HFFc6 (cell line): ENCODE measurements around the gene FOXL2NB. TPM values are rescaled to one million over a fixed set of nuclear protein-coding genes. Genes with fewer than 3 reads are reported as not detected.

ENCODE experiments used
- DNase-seq: peaks from one replicate; pipeline ENCODE4 v3.0.0-alpha.2; 2018
- H3K27ac Mint-ChIP-seq: 2 replicates; pipeline ENCODE4 v1.8.0; 2020; ENCODE audit warnings: mild to moderate bottlenecking, mixed read lengths
- H3K27me3 Mint-ChIP-seq: 2 replicates; pipeline ENCODE4 v1.8.0; 2021; ENCODE audit warnings: mild to moderate bottlenecking, moderate library complexity, mixed read lengths; ENCODE audit not compliant: insufficient read depth
- H3K36me3 Mint-ChIP-seq: 2 replicates; pipeline ENCODE4 v1.8.0; 2021; ENCODE audit warnings: low read depth, mixed read lengths
- H3K4me1 Mint-ChIP-seq: 2 replicates; pipeline ENCODE4 v1.8.0; 2020; ENCODE audit warnings: low read depth, mixed read lengths
- H3K4me3 Mint-ChIP-seq: 2 replicates; pipeline ENCODE4 v1.8.0; 2020; ENCODE audit warnings: mild to moderate bottlenecking, moderate library complexity, mixed read lengths
- H3K9me3 Mint-ChIP-seq: 2 replicates; pipeline ENCODE4 v1.8.0; 2020; ENCODE audit warnings: mild to moderate bottlenecking, mixed read lengths
- CTCF ChIP-seq: fragments of 200-600 bp; sonication (generic); IDR thresholded peaks from 2 replicates; pipeline ENCODE4 v1.5.0; 2021; ENCODE audit warnings: antibody characterized with exemption, mild to moderate bottlenecking
- total RNA-seq, 6 experiments: library from RNA; stranded (reverse); fragmentation: NEBNext Ultra II Directional; extraction: Animal tissue kit (Norgen Biotek cat#: 25700); gene quantifications; 2 replicates in 1 of 6; 3 replicates in 5 of 6; pipeline ENCODE4 v1.2.3, GENCODE V29; 2021

Gene FOXL2NB
- total RNA-seq, 6 experiments from 2014 or later: 0.45 to 5.8 (median 4.6) TPM

GRCh38 chr3:138941259-138941885 is 5.6 kb upstream of the FOXL2NB start:
- Mint-ChIP-seq H3K4me3 (no peak overlapping the region), H3K27me3 (peaks cover 44% of the 10 kb centered on the region), H3K36me3 (peaks cover 10% of the 10 kb centered on the region; the same call in 1 of the 2 replicates), H3K4me1 (peaks cover 10% of the 10 kb centered on the region), H3K9me3 (no peaks in the 10 kb centered on the region; the same call in 1 of the 2 replicates), H3K27ac (no peak overlapping the region)
- DNase-seq: peak; percentile 45
- TF ChIP-seq CTCF: peak; percentile 83

DNA sequence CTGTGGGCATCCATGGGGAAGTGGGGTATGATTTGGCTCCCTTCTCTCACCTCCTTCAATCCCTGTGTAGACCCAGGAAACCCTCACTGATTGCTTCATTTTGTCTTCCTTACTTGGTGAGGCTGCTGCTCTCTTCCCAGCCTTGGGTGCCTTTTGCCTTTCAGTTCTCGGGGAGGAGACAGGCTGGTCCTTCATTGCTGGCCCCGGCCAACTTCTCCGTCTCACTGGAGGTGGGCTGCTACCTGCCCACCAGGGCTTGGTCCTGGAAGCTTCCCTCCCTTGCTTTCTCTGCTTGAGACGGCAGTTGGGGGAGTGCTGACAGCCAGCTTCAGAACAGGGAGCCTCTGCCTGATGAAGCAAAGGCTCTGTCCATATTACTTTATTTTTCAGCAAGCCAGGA is 4.7 kb upstream of the FOXL2NB start:
- Mint-ChIP-seq H3K36me3 (peaks cover 10% of the 10 kb centered on the region; the same call in 1 of the 2 replicates), H3K9me3 (no peaks in the 10 kb centered on the region; the same call in 1 of the 2 replicates), H3K4me1 (peaks cover 7% of the 10 kb centered on the region; the same call in 1 of the 2 replicates), H3K27ac (no peak overlapping the region), H3K4me3 (no peak overlapping the region), H3K27me3 (peaks cover 39% of the 10 kb centered on the region)
- no peak for TF ChIP-seq CTCF
- DNase-seq: no peak

DNA sequence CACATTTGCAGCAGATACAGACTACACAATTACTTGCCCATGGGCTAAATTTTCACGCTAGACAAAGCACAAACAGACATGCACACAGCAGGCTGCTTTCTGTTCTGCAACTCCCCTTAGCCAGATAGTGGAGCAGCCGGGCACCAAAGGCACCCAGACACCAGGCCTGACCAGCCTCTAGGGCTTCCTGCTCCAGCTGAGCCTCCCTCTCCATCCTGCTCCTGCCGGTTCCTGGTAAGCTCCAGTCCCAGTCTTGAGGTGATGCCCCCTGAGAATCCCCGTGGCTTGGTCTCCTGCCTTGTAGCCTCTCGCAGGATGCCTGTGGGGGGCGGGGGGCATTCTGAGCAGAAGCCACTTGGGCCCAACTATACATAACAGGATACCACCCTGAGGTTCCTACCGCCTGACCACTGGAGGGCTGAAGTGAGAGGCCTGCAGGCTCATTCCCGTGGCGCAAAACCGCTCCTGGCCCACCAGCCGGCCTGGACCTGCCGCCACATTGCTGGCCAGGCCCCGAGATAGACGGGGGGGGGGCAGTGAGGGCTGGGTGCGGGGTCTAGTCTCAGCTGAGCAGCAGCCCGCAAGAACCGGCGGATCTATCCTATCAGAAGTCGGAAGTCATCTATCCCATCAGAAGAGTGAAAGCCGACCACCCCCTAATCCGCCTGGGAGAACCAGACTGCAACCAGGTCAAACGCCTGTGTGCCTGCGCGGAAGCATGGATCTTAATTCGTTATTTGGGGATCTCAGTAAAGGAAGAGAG is 4.0 kb upstream of the FOXL2NB start:
- H3K9me3 Mint-ChIP-seq: no peaks in the 10 kb centered on the region; the same call in 1 of the 2 replicates
- no peak overlapping the region for H3K4me3 Mint-ChIP-seq
- TF ChIP-seq CTCF: no peak
- DNase-seq: no peak
- no peak overlapping the region for H3K27ac Mint-ChIP-seq
- peaks cover 10% of the 10 kb centered on the region; the same call in 1 of the 2 replicates for H3K36me3 Mint-ChIP-seq
- H3K4me1 Mint-ChIP-seq: peaks cover 15% of the 10 kb centered on the region; the same call in 1 of the 2 replicates
- peaks cover 44% of the 10 kb centered on the region for H3K27me3 Mint-ChIP-seq

DNA sequence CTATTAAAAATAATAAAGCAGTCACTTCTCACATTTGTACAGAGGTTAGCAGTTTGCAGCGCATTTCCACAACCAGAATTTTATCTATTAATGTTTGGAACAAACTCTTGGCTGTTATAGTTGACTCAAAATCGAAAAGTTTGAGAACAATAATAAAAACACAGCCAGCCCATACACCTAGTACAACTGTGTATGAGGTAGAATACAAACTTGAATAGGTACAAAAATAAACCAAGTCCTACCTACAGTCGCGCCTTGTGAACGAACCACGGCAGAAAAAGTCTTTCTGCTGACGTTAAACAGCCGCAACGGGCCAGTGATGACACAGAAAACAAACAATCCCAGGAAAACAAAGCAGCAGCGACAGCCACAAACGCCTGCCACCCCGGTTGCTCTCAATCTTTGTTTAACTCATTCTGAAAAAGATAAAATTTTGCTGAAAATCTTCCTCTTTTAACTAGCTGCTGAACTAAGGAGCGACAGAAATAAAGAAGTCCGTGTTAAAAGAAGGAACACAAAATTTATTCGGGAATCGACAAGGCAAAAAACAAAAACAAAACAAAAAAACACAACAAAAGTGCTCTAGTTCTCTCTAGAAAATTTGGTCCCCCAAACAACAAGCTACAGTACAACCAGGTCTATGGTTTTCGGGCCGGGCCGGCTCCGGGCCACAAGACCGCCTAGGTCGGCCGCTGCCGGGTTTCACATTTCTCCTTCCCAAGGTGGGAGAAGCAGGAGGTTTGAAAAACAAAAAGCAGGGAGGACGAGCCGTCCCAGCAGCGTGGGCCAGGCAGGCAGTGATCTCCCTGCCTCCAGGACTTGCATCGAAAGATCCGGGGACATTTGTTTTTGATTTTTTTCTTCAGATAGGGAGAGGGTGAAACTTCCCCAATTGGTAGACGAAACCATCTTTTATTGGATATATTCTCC is 3.0 kb upstream of the FOXL2NB start:
- Mint-ChIP-seq H3K27ac (no peak overlapping the region), H3K9me3 (no peaks in the 10 kb centered on the region; the same call in 1 of the 2 replicates), H3K27me3 (peaks cover 49% of the 10 kb centered on the region), H3K36me3 (peaks cover 10% of the 10 kb centered on the region; the same call in 1 of the 2 replicates), H3K4me1 (peaks cover 18% of the 10 kb centered on the region; the same call in 1 of the 2 replicates), H3K4me3 (peak overlapping the region; percentile 15; the same call in 1 of the 2 replicates)
- TF ChIP-seq CTCF: no peak
- no peak for DNase-seq

DNA sequence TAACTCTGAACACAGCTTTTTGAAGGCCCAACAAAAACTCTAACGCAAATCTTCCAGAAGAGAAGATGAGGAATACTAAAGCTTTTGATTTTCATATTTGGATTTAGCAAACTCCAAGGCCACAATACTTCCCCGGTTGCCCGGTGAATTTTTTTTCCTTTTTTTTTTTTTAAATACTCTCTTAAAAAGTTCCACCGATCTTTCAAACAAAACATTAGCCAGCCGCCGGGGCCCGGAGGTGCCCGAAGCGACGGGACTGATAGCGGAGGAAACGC is 2.4 kb upstream of the FOXL2NB start:
- no peaks in the 10 kb centered on the region; the same call in 1 of the 2 replicates for H3K9me3 Mint-ChIP-seq
- DNase-seq: no peak
- H3K4me3 Mint-ChIP-seq: 0 out of 2 replicates have a peak overlapping the region, but pooled peaks have one; percentile 15
- no peak overlapping the region for H3K27ac Mint-ChIP-seq
- TF ChIP-seq CTCF: no peak
- peaks cover 18% of the 10 kb centered on the region; the same call in 1 of the 2 replicates for H3K4me1 Mint-ChIP-seq
- peaks cover 10% of the 10 kb centered on the region; the same call in 1 of the 2 replicates for H3K36me3 Mint-ChIP-seq
- H3K27me3 Mint-ChIP-seq: peaks cover 51% of the 10 kb centered on the region
